GM10266 (cell line): ENCODE results near the gene ST3GAL4.

ENCODE experiments used
- DNase-seq: peaks from one replicate; pipeline ENCODE4 v3.0.0; 2012; ENCODE audit errors: extremely low spot score
- CTCF ChIP-seq: IDR thresholded peaks from 2 replicates; pipeline ENCODE4 v1.5.1; 2012; ENCODE audit warnings: mild to moderate bottlenecking, low read depth; ENCODE audit not compliant: control insufficient read depth, insufficient read depth; ENCODE audit errors: missing control alignments

The ST3GAL4 gene

GRCh38 chr11:126337126-126337473 lies 18.4 kb upstream of the ST3GAL4 start:
- no peak for TF ChIP-seq CTCF
- no peak for DNase-seq

GRCh38 chr11:126337474-126338241 lies 17.8 kb upstream of the ST3GAL4 start:
- TF ChIP-seq CTCF, result no peak
- DNase-seq, result no peak

GRCh38 chr11:126338346-126339055 lies 17.0 kb upstream of the ST3GAL4 start:
- TF ChIP-seq CTCF, result no peak
- DNase-seq, result no peak

- TF ChIP-seq CTCF, result no peak
- no peak for DNase-seq
Observed at GRCh38 chr11:126339073-126339862, 16.2 kb upstream of the ST3GAL4 start.

GRCh38 chr11:126339863-126340434 lies 15.5 kb upstream of the ST3GAL4 start:
- TF ChIP-seq CTCF, result no peak
- no peak for DNase-seq

GRCh38 chr11:126340960-126341606 lies 14.4 kb upstream of the ST3GAL4 start:
- TF ChIP-seq CTCF, result no peak
- no peak for DNase-seq
